ENCODE results near the gene NCMAP.

DNA sequence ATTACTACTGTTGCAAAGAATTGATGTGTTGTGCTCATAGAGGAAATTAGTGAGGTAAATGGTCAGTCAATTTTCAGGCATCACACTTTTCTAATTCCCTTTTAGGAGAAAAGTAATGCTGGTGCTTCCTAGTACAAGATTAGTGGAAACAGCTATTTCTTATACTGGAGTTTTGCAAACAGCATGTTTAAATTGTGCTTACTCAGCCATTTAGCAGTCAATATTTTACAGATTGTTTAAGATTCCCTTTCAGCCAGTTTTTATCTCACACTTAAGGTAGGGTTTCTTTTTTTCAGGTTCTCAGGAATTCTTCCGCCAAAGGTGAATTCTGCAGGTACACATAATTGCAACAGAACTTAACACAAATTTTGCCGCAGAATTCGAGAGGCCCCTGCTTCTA lies 98.1 kb downstream of the NCMAP start:
- TF ChIP-seq, protein P1, sequence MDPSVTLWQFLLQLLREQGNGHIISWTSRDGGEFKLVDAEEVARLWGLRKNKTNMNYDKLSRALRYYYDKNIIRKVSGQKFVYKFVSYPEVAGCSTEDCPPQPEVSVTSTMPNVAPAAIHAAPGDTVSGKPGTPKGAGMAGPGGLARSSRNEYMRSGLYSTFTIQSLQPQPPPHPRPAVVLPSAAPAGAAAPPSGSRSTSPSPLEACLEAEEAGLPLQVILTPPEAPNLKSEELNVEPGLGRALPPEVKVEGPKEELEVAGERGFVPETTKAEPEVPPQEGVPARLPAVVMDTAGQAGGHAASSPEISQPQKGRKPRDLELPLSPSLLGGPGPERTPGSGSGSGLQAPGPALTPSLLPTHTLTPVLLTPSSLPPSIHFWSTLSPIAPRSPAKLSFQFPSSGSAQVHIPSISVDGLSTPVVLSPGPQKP (IDR thresholded peaks at IDR 0.05; ENCODE audit: borderline replicate concordance, low read depth, low read length): no peak
- no peak for TF ChIP-seq SMC3 (IDR thresholded peaks at IDR 0.05; ENCODE audit: low read depth, low read length)
- TF ChIP-seq, protein P2, sequence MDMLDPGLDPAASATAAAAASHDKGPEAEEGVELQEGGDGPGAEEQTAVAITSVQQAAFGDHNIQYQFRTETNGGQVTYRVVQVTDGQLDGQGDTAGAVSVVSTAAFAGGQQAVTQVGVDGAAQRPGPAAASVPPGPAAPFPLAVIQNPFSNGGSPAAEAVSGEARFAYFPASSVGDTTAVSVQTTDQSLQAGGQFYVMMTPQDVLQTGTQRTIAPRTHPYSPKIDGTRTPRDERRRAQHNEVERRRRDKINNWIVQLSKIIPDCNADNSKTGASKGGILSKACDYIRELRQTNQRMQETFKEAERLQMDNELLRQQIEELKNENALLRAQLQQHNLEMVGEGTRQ (IDR thresholded peaks at IDR 0.05; ENCODE audit: low read depth, low read length): no peak
- TF ChIP-seq, protein P3, sequence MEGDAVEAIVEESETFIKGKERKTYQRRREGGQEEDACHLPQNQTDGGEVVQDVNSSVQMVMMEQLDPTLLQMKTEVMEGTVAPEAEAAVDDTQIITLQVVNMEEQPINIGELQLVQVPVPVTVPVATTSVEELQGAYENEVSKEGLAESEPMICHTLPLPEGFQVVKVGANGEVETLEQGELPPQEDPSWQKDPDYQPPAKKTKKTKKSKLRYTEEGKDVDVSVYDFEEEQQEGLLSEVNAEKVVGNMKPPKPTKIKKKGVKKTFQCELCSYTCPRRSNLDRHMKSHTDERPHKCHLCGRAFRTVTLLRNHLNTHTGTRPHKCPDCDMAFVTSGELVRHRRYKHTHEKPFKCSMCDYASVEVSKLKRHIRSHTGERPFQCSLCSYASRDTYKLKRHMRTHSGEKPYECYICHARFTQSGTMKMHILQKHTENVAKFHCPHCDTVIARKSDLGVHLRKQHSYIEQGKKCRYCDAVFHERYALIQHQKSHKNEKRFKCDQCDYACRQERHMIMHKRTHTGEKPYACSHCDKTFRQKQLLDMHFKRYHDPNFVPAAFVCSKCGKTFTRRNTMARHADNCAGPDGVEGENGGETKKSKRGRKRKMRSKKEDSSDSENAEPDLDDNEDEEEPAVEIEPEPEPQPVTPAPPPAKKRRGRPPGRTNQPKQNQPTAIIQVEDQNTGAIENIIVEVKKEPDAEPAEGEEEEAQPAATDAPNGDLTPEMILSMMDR (conservative IDR thresholded peaks at IDR 0.05; ENCODE audit: low read depth, low read length): no peak
- no peak for TF ChIP-seq POLR2A (IDR thresholded peaks at IDR 0.05; ENCODE audit: low read depth, low read length)
- no peak for TF ChIP-seq RFX5 (IDR thresholded peaks at IDR 0.05; ENCODE audit: low read depth, low read length)
- TF ChIP-seq MAZ (IDR thresholded peaks at IDR 0.05; ENCODE audit: borderline replicate concordance, low read depth, low read length): no peak
- TF ChIP-seq RAD21 (IDR thresholded peaks at IDR 0.05; ENCODE audit: low read length): no peak
- TF ChIP-seq CEBPB (IDR thresholded peaks at IDR 0.05; ENCODE audit: low read depth, low read length): no peak
- TF ChIP-seq BHLHE40 (IDR thresholded peaks at IDR 0.05; ENCODE audit: low read depth, low read length): no peak
- no peak for TF ChIP-seq RCOR1 (IDR thresholded peaks at IDR 0.05; ENCODE audit: insufficient replicate concordance, low read length)
